Bronchial epithelial cell (primary cell): Measurements from ENCODE around the gene PARP14. TPM values are rescaled to one million over a fixed set of nuclear protein-coding genes. Genes with fewer than 3 reads are reported as not detected.
"Not testable (repeated sequence)": the region's sequence is repeated elsewhere in the genome, so short reads cannot be mapped to it uniquely, and the experiment has no call there.

ENCODE experiments used
- DNase-seq: peaks from one replicate; pipeline ENCODE4 v3.0.0-alpha.2; 2010; ENCODE audit warnings: low read depth
- FAIRE-seq: peaks from 2 replicates; lab custom pipeline; 2011; peaks lifted over from hg19 to GRCh38; lab: Jason Lieb, UNC
- H3K27me3 ChIP-seq: 2 replicates; pipeline ENCODE4 v1.5.1; 2011; ENCODE audit warnings: low read length; ENCODE audit not compliant: control insufficient read depth, insufficient read depth
- H3K36me3 ChIP-seq: 2 replicates; pipeline ENCODE4 v1.5.1; 2011; ENCODE audit warnings: low read length; ENCODE audit not compliant: control insufficient read depth, insufficient read depth
- H3K4me3 ChIP-seq: 2 replicates; pipeline ENCODE4 v1.5.1; 2011; ENCODE audit warnings: mild to moderate bottlenecking, low read depth, low read length, control low read depth
- total RNA-seq: library from RNA; depleted of rRNA; stranded (reverse); fragments of >200 nt; gene quantifications from 2 replicates; pipeline ENCODE4 v1.2.1, GENCODE V29; 2014
- TF ChIP-seq, protein P1 (sequence below): IDR thresholded peaks from 2 replicates; pipeline ENCODE4 v1.5.1; 2011; ENCODE audit warnings: mild to moderate bottlenecking, moderate library complexity, low read length, control low read depth, inconsistent platforms; ENCODE audit not compliant: insufficient read depth, severe bottlenecking

PARP14 gene
- total RNA-seq, 1 donor from 2014 or later = 13.2 TPM

DNA sequence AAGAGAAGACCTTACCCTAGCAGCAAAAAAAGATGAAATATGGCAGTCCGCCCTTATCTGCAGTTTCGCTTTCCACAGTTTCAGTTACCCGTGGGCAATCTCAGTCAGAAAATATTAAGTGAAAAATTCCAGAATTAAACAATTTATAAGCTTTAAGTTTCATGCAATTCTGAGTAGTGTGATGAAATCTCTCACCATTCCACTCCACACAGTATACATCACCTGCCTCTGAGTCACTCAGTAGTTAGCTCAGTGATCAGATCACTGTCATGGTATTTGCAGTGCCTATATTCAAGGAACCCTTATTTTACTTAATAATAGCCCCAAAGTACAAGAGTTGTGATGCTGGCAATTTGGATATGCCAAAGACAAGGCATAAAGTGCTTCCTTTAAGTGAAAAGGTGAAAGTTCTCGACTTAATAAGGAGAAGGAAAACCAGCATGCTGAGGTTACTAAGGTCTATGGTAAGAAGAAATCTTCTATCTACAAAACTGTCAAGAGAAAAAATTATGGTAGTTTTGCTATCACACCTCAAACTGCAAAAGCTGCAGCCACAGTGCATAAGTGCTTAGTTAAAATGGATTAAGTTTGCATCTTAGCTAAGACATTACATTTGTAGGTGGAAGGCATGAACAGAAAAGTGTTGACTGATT lies 64.9 kb downstream of the PARP14 start:
- DNase-seq = peak; percentile 88
- Histone ChIP-seq H3K4me3 (no peak overlapping the region), H3K36me3 (no peaks in the 10 kb centered on the region), H3K27me3 (no peaks in the 10 kb centered on the region)
- TF ChIP-seq, protein P1, sequence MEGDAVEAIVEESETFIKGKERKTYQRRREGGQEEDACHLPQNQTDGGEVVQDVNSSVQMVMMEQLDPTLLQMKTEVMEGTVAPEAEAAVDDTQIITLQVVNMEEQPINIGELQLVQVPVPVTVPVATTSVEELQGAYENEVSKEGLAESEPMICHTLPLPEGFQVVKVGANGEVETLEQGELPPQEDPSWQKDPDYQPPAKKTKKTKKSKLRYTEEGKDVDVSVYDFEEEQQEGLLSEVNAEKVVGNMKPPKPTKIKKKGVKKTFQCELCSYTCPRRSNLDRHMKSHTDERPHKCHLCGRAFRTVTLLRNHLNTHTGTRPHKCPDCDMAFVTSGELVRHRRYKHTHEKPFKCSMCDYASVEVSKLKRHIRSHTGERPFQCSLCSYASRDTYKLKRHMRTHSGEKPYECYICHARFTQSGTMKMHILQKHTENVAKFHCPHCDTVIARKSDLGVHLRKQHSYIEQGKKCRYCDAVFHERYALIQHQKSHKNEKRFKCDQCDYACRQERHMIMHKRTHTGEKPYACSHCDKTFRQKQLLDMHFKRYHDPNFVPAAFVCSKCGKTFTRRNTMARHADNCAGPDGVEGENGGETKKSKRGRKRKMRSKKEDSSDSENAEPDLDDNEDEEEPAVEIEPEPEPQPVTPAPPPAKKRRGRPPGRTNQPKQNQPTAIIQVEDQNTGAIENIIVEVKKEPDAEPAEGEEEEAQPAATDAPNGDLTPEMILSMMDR = no peak
- no peak for FAIRE-seq

DNA sequence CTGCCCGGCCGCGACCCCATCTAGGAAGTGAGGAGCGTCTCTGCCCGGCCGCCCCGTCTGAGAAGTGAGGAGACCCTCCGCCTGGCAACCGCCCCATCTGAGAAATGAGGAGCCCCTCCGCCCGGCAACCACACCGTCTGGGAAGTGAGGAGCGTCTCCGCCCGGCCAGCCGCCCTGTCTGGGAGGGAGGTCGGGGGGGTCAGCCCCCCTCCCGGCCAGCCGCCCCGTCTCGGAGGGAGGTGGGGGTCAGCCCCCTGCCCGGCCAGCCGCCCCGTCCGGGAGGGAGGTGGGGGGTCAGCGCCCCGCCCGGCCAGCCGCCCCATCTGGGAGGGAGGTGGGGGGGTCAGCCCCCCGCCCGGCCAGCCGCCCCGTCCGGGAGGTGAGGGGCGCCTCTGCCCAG lies 66.7 kb downstream of the PARP14 start:
- H3K27me3 ChIP-seq, H3K4me3 ChIP-seq, DNase-seq, FAIRE-seq, H3K36me3 ChIP-seq: not testable (repeated sequence)

GRCh38 chr3:122748347-122748746 lies 67.7 kb downstream of the PARP14 start:
- Histone ChIP-seq H3K36me3 (no peaks in the 10 kb centered on the region), H3K27me3 (no peaks in the 10 kb centered on the region), H3K4me3 (no peak overlapping the region)
- DNase-seq (no peak), FAIRE-seq (no peak)
- TF ChIP-seq, protein P1 = no peak

GRCh38 chr3:122754929-122755328 lies 74.3 kb downstream of the PARP14 start:
- H3K36me3 ChIP-seq = peaks cover 1% of the 10 kb centered on the region
- FAIRE-seq = peak; percentile 83

DNA sequence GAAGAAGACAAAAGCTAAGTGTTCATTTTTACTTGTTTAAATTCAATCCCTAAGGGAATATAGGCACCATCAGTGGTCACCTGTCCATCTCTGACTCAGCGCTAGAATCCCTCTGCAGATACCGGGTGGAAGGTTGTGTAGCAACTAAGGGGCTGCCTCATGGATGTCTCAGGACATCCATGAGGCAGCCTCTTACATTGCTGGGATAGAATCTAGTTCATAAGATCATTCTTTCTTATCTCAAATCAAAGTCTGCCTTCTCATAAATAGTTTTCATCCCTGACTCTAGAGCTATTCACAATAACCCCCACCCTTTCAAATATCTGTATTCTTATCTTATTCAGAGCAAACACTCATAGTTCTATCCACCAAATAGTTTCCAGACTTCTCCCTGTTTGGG lies 74.9 kb downstream of the PARP14 start:
- DNase-seq = no peak
- no peak for FAIRE-seq
- TF ChIP-seq, protein P1 = no peak
- H3K36me3 ChIP-seq = peaks cover 1% of the 10 kb centered on the region
- no peaks in the 10 kb centered on the region for H3K27me3 ChIP-seq
- H3K4me3 ChIP-seq = no peak overlapping the region

More at GRCh38 chr3:122754929-122755328, 74.3 kb downstream of the PARP14 start:
- peak; percentile 69 for DNase-seq
- TF ChIP-seq, protein P1 = peak; percentile 82
- H3K4me3 ChIP-seq = no peak overlapping the region
- no peaks in the 10 kb centered on the region for H3K27me3 ChIP-seq

DNA sequence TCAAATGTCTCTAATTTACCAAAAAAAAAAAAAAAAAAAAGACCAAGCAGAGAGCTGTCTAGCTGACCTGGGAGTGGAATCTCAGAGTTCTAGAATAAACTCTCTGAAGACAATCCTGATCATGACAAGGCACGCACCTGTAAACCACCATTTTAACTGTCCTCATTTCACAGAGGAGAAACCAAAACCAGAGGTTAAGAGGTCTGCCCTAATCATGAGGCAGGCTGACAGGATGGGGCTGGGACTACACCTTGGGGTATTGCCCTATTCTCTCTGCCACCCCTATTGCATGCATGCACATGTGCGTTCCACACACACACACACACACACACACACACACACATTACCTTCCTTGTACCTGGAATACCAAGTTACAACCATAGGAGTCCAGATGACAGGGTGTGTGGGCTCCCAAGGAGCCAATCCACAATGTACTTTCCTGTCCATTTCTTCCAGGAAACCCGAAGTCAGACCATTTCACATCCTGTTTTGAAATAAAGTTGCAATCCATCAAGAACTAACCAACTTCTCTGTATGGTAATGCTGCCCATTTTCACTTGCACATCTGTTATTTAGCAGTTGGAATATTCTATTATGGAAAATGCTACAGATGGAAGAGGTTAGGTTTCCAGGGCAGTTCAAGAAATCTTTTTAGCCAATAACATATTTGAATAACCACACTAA lies 78.4 kb downstream of the PARP14 start:
- TF ChIP-seq, protein P1 = no peak

More for the DNA sequence above, 78.4 kb downstream of the PARP14 start:
- no peak for FAIRE-seq
- DNase-seq = no peak
- Histone ChIP-seq H3K36me3 (peaks cover 1% of the 10 kb centered on the region), H3K27me3 (no peaks in the 10 kb centered on the region), H3K4me3 (no peak overlapping the region)
